Nephron progenitor cell (in vitro differentiated cells): ENCODE measurements around the gene OGG1.

Experiments used
- DNase-seq: peaks from one replicate; pipeline ENCODE4 v3.0.0; 2021
- H3K27ac Mint-ChIP-seq: 2 replicates; pipeline ENCODE4 v1.8.0; 2021; ENCODE audit warnings: mild to moderate bottlenecking, moderate library complexity, mixed read lengths
- H3K27me3 Mint-ChIP-seq: 2 replicates; pipeline ENCODE4 v1.8.0; 2021; ENCODE audit warnings: mild to moderate bottlenecking, low read depth, mixed read lengths; ENCODE audit not compliant: poor library complexity
- H3K36me3 Mint-ChIP-seq: 2 replicates; pipeline ENCODE4 v1.8.0; 2021; ENCODE audit warnings: low read depth, mixed read lengths
- H3K4me1 Mint-ChIP-seq: 2 replicates; pipeline ENCODE4 v1.8.0; 2021; ENCODE audit warnings: mixed read lengths
- H3K4me3 Mint-ChIP-seq: 2 replicates; pipeline ENCODE4 v1.8.0; 2021; ENCODE audit warnings: mild to moderate bottlenecking, moderate library complexity, mixed read lengths
- H3K9me3 Mint-ChIP-seq: 2 replicates; pipeline ENCODE4 v1.8.0; 2021; ENCODE audit warnings: mild to moderate bottlenecking, moderate library complexity, mixed read lengths
- TF ChIP-seq, protein P1 (sequence below): fragments of 200-600 bp; sonication (generic); IDR thresholded peaks from 2 replicates; pipeline ENCODE4 v1.5.0; 2021; ENCODE audit warnings: antibody characterized with exemption

Gene OGG1

DNA sequence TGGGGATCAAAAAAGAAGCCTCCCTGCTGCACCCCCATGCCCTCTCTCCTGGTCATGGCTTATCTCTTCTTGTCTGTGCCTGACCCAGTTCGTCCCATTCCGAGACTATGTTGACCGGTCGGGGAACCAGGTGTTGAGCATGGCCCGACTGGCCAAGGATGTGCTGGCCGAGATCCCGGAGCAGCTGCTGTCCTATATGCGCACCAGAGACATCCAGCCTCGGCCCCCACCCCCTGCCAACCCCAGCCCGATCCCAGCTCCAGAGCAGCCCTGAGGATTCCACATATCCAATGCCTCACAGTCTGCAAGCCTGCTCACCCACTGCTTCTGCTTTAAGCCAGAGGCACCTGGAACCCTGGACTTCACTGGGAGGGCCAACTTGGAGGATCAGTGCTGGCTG is 20.3 kb upstream of the OGG1 start:
- DNase-seq = no peak
- Mint-ChIP-seq H3K4me3 (no peak overlapping the region), H3K36me3 (peaks cover 11% of the 10 kb centered on the region), H3K27me3 (peaks cover 12% of the 10 kb centered on the region), H3K27ac (no peak overlapping the region), H3K9me3 (no peaks in the 10 kb centered on the region), H3K4me1 (peaks cover 32% of the 10 kb centered on the region)
- TF ChIP-seq, protein P1, sequence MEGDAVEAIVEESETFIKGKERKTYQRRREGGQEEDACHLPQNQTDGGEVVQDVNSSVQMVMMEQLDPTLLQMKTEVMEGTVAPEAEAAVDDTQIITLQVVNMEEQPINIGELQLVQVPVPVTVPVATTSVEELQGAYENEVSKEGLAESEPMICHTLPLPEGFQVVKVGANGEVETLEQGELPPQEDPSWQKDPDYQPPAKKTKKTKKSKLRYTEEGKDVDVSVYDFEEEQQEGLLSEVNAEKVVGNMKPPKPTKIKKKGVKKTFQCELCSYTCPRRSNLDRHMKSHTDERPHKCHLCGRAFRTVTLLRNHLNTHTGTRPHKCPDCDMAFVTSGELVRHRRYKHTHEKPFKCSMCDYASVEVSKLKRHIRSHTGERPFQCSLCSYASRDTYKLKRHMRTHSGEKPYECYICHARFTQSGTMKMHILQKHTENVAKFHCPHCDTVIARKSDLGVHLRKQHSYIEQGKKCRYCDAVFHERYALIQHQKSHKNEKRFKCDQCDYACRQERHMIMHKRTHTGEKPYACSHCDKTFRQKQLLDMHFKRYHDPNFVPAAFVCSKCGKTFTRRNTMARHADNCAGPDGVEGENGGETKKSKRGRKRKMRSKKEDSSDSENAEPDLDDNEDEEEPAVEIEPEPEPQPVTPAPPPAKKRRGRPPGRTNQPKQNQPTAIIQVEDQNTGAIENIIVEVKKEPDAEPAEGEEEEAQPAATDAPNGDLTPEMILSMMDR = no peak

DNA sequence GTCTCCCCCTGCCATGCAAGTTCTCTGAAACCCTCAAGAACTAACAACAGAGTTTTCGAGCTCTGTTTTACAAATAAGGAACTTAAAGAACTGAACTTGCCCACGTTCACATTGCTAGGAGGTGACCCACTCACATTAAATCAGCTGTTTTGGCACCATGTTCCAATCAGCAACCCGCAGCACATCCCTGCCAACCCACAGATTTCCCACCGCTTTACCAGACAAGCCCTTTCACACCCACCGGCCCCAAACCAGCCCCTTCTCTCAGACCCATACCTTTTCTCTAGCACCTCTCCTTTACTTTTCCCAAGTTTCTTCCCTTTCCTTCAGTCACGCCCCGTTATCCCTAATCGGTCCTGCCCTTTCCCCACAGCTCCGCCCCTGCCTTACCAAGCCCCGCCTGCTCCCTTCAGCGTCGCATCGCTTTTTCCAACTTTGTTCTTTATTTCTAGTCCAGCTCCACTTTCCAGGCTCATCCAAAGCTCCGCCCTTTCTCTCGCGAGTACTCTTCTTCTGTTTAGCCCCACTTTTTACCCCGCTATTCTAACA is 19.0 kb upstream of the OGG1 start:
- peaks cover 23% of the 10 kb centered on the region for H3K36me3 Mint-ChIP-seq
- H3K9me3 Mint-ChIP-seq = no peaks in the 10 kb centered on the region
- peak overlapping the region; percentile 92 for H3K4me3 Mint-ChIP-seq
- H3K4me1 Mint-ChIP-seq = peaks cover 32% of the 10 kb centered on the region
- peaks cover 14% of the 10 kb centered on the region for H3K27me3 Mint-ChIP-seq
- no peak for DNase-seq
- TF ChIP-seq, protein P1 = no peak
- peak overlapping the region; percentile 93 for H3K27ac Mint-ChIP-seq

DNA sequence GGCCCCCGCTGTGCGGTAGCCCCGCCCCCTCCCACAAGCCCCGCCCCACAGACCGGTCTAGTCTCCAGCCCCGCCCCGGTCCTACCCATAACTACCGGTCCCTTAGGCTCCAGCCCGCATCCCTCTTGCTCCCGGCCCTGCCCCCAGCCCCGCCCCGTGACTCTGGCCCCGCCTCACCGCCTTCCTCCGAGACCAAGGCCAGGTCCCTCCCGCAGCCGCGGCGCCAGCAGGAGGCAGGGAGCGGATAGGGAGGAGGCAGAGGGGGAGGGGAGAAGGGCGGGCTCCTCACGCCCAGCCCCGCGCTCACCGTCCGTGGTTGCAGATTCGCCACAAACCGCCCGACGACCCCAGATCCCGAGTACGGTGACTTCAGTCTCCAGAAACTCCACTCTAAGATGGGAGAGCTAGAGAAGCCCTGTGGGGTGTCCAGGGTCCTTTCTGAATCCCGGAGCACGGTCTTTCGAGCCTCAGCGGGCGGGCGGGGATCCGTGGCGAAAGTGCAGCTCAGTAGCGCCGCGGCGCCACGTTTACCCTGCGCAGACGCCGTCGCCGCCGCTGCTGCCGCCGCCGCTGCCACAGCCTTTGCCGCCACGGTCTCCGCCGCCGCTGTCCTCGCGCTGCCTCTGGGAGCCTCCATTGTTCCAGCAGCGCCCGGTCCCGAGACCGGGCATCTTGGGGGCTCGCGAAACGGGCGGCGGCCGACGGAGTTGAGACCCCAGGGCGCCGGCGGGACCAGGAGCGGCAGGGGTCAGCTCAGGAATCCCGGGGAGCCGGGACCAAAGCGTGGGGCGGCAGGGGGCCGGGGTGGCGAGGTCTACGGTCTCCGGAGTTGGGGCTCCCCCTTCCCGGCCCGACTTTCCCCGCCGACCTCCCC is 18.3 kb upstream of the OGG1 start, which contains the start of gene BRPF1:
Gene BRPF1 (plus strand): TSS at position 530 of the 874 bp plus-strand sequence. CDS start 2,406 bp downstream, outside the sequence.
- Mint-ChIP-seq H3K4me3 (peak within 1 kb of the TSS; percentile 92), H3K36me3 (peaks cover 27% of the 10 kb centered on the region), H3K9me3 (no peaks in the 10 kb centered on the region), H3K27ac (peak within 1 kb of the TSS; percentile 100), H3K27me3 (peaks cover 13% of the 10 kb centered on the region), H3K4me1 (peaks cover 32% of the 10 kb centered on the region)
- peak; percentile 100 for DNase-seq
- TF ChIP-seq, protein P1 = no peak

DNA sequence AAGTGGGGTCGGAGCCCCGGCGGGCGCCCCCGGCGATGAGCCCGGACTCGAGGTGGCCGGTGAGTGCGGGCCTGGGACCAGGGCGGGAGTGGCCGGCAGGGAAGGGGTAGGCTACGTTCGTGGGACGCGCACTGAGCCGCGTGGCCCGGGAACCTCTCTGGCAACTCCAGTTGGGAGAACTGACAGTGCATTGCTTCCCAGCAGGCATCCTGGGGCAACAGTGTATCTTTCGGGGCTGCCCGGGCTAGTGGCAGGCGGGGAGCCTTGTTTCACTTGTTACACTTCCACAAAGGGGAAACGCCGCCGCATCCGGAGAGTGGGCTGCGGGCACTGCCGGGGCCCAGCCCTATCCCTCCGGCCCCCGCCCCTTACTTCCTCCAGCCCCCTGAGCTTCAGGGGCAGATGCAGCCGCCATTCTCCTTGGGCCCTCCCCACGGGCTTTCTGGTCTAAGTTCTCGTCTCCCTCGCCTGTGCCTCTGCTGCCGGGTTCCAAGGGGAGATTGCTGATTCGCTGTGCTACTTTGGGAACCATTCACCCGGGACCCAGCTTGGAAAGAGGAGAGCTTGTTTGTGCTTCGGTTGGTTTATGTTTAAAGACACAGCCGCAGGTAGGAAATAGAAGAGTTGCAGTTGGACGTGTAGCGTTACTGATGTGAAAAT is 17.5 kb upstream of the OGG1 start:
- H3K36me3 Mint-ChIP-seq = peaks cover 33% of the 10 kb centered on the region
- H3K4me1 Mint-ChIP-seq = peaks cover 32% of the 10 kb centered on the region
- peak overlapping the region; percentile 89 for H3K27ac Mint-ChIP-seq
- peak overlapping the region; percentile 91 for H3K4me3 Mint-ChIP-seq
- DNase-seq = peak; percentile 50
- TF ChIP-seq, protein P1 = no peak
- no peaks in the 10 kb centered on the region for H3K9me3 Mint-ChIP-seq
- H3K27me3 Mint-ChIP-seq = peaks cover 10% of the 10 kb centered on the region

DNA sequence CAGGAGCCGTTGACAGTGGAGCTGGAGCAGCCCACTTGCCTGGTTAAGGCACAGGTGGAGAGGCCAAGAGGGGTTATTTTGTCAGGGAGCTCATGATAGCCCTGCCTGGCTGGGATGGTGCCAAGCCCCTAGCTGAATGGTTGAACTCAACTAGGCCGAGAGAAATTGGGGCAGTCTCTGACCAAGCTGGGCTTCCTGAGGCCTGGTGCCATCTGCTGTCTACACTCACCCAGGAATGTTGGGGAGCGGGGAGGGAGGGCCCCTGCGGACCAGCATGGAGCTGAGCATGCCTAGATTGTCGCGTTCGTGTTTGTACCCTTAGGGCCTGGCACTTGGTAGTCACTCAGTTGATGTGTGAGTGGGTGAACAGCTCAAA is 17.0 kb upstream of the OGG1 start:
- DNase-seq = no peak
- Mint-ChIP-seq H3K36me3 (peaks cover 33% of the 10 kb centered on the region), H3K9me3 (no peaks in the 10 kb centered on the region), H3K4me1 (peaks cover 32% of the 10 kb centered on the region), H3K27ac (peak overlapping the region; percentile 89), H3K27me3 (peaks cover 10% of the 10 kb centered on the region), H3K4me3 (peak overlapping the region; percentile 91)
- TF ChIP-seq, protein P1 = no peak
